Measurements from ENCODE around the gene CSRNP3. TPM values are rescaled to one million over a fixed set of nuclear protein-coding genes. Genes with fewer than 3 reads are reported as not detected.
"Not testable (repeated sequence)": the region's sequence is repeated elsewhere in the genome, so short reads cannot be mapped to it uniquely, and the experiment has no call there.

Gene CSRNP3
- total RNA-seq, 1 donor from 2014 or later, result 18.4 TPM

DNA sequence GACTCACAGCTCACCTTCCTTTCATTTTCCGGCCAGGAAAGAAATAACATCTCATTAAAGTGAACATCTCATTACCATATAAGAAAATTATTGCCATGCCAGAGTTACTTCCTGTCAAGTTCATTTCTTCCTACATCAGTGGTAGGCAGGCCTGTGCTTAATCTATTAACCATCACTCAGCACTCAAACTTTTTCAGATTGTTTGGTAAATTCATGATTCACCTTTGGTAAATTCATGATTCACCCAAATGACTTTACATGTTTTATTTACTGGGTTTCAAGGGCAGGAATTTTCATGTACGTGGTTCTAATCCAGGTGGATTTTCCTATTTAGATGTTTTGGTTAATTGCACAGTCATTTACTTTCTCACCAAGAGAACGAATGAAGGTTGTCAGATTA is 116.5 kb downstream of the CSRNP3 start:
- no peak for DNase-seq (ENCODE audit: extremely low spot score, unreplicated experiment)
- TF ChIP-seq, protein P1, sequence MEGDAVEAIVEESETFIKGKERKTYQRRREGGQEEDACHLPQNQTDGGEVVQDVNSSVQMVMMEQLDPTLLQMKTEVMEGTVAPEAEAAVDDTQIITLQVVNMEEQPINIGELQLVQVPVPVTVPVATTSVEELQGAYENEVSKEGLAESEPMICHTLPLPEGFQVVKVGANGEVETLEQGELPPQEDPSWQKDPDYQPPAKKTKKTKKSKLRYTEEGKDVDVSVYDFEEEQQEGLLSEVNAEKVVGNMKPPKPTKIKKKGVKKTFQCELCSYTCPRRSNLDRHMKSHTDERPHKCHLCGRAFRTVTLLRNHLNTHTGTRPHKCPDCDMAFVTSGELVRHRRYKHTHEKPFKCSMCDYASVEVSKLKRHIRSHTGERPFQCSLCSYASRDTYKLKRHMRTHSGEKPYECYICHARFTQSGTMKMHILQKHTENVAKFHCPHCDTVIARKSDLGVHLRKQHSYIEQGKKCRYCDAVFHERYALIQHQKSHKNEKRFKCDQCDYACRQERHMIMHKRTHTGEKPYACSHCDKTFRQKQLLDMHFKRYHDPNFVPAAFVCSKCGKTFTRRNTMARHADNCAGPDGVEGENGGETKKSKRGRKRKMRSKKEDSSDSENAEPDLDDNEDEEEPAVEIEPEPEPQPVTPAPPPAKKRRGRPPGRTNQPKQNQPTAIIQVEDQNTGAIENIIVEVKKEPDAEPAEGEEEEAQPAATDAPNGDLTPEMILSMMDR (conservative IDR thresholded peaks at IDR 0.05), result no peak
- peaks cover 16% of the 10 kb centered on the region for H3K4me1 Mint-ChIP-seq (ENCODE audit: unreplicated experiment)
- H3K27me3 Mint-ChIP-seq, result no peaks in the 10 kb centered on the region
- H3K9me3 Mint-ChIP-seq, result peaks cover 9% of the 10 kb centered on the region
- H3K4me3 Mint-ChIP-seq, result no peak overlapping the region
- H3K36me3 Mint-ChIP-seq, result peaks cover 26% of the 10 kb centered on the region
- H3K27ac Mint-ChIP-seq, result no peak overlapping the region

DNA sequence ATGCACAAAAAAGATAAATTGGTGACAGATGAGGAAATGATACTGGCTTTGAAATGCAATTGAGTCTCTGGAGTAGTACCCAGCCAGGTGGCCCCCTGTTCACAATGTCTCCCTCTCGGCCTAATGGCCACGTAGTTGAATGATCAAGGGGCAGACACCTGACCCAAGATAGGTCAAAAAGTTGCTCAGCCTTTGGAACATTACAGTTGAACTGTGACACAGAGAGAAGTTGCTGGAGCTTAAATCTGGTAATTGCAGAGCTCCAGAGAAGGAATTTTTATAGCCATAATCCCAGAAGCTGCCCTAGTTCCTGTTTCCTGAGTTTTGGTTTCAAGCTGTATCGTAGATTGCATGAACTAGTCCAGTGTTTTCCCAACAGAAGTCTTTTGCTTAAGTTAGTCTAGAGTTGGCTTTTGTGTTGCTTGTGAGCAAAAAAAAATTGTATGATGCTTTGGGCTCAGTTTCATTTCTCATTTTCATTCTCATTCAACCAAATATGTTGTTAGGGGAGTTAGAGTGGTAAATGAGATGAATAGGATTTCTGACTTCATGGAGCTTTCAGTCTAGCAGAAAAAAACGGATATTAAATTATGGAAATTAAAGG is 117.9 kb downstream of the CSRNP3 start:
- peaks cover 11% of the 10 kb centered on the region for H3K9me3 Mint-ChIP-seq
- DNase-seq (ENCODE audit: extremely low spot score, unreplicated experiment), result no peak
- no peak overlapping the region for H3K27ac Mint-ChIP-seq
- peaks cover 16% of the 10 kb centered on the region for H3K4me1 Mint-ChIP-seq (ENCODE audit: unreplicated experiment)
- H3K4me3 Mint-ChIP-seq, result no peak overlapping the region
- TF ChIP-seq, protein P1 (conservative IDR thresholded peaks at IDR 0.05), result no peak
- no peaks in the 10 kb centered on the region for H3K27me3 Mint-ChIP-seq
- H3K36me3 Mint-ChIP-seq, result peaks cover 23% of the 10 kb centered on the region

DNA sequence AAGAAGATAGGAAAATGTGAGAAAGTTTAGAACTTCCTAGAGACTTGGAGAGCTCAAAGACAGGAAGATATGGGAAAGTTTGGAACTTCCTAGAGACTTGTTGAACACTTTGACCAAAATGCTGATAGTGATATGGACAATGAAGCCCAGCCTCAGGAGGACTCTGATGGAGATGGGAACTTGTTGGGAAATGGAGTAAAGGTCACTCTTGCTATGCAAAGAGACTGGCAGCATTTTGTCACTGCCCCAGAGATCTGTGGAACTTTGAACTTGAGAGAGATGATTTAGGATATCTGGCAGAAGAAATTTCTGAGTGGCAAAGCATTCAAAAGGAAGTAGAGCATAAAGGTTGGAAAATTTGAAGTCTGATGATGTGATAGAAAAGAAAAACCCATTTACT is 121.5 kb downstream of the CSRNP3 start:
- H3K4me1 Mint-ChIP-seq (ENCODE audit: unreplicated experiment); H3K27ac Mint-ChIP-seq; DNase-seq (ENCODE audit: extremely low spot score, unreplicated experiment); H3K4me3 Mint-ChIP-seq; H3K27me3 Mint-ChIP-seq; H3K9me3 Mint-ChIP-seq: not testable (repeated sequence)
- peaks cover 14% of the 10 kb centered on the region for H3K36me3 Mint-ChIP-seq

DNA sequence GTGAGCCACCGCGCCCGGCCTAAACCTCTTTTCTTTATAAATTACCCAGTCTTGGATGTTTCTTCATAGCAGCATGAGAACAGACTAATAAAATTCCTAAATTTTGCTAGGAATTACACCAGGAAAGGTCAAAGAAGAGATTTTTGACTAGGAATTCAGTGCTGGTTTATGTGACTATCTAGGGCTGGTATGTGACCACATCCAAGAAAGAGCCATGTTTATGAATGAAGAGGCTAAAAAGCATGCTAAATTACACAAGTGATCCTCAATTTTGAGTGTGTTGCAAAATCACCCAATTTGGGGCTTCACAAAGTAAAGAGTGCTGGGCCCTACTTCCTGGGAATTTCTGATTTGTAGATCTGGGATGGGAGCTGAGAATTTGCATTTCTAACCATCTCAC is 123.6 kb downstream of the CSRNP3 start:
- Mint-ChIP-seq H3K27me3 (no peaks in the 10 kb centered on the region), H3K36me3 (peaks cover 13% of the 10 kb centered on the region), H3K9me3 (peaks cover 5% of the 10 kb centered on the region), H3K4me1 (ENCODE audit: unreplicated experiment) (no peaks in the 10 kb centered on the region), H3K4me3 (no peak overlapping the region), H3K27ac (no peak overlapping the region)
- DNase-seq (ENCODE audit: extremely low spot score, unreplicated experiment), result no peak
- TF ChIP-seq, protein P1 (conservative IDR thresholded peaks at IDR 0.05), result no peak

DNA sequence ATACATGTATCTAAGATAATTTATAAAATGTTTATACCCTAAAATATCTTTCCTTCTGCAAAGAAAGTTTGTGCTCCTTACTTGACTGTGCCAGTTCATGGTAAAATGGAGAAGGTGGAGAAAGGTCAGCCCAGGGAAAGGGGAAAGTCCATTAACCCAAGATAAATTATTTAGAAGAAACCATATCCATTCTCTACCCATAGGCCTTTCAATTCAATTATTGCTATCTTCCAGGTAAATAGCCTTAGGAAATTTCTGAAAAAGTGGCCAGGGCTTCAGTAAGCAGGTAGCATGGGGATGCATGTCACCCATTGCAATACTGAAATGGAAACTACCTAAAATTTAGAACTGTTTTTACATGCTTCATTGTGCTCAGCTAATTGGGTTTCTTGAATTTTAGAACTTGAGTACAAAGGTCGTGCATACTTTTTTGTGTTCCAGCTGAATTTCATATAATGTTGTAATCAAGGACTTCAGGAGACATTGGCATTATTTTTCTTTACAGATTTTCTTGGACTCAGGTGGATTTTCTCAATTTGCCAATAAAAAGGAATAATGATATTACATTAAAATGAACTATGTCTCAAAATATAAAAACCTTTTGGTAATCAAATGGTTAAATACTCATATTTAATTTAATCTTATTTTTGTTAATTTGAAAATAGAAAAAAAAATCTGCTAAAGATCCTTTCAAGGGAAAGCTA is 124.9 kb downstream of the CSRNP3 start:
- DNase-seq (ENCODE audit: extremely low spot score, unreplicated experiment), result no peak
- H3K4me1 Mint-ChIP-seq (ENCODE audit: unreplicated experiment), result no peaks in the 10 kb centered on the region
- no peaks in the 10 kb centered on the region for H3K27me3 Mint-ChIP-seq
- H3K9me3 Mint-ChIP-seq, result peaks cover 5% of the 10 kb centered on the region
- no peak overlapping the region for H3K27ac Mint-ChIP-seq
- no peak overlapping the region for H3K4me3 Mint-ChIP-seq
- TF ChIP-seq, protein P1 (conservative IDR thresholded peaks at IDR 0.05), result no peak
- H3K36me3 Mint-ChIP-seq, result peaks cover 18% of the 10 kb centered on the region

DNA sequence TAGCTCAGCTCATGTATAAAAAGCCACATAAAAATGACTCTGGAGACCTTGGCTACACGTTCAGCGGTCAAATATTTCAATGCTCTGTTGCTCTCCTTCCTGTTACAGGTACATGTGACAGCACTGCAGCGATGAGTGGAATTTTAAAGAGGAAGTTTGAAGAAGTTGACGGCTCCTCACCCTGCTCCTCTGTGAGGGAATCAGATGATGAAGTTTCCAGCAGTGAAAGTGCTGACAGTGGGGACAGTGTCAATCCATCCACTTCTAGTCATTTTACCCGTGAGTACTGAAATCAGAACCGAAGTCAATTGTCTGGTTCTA is 125.4 kb downstream of the CSRNP3 start:
- no peak for DNase-seq (ENCODE audit: extremely low spot score, unreplicated experiment)
- Mint-ChIP-seq H3K27me3 (no peaks in the 10 kb centered on the region), H3K9me3 (peaks cover 5% of the 10 kb centered on the region), H3K4me1 (ENCODE audit: unreplicated experiment) (no peaks in the 10 kb centered on the region), H3K4me3 (no peak overlapping the region), H3K27ac (no peak overlapping the region), H3K36me3 (peaks cover 18% of the 10 kb centered on the region)
- TF ChIP-seq, protein P1 (conservative IDR thresholded peaks at IDR 0.05), result no peak
